Activated gamma-delta T cell treated with anti-CD3 and anti-CD28 coated beads, Interleukin-2, amount 50 U/mL, for 16 hours (primary cell): ENCODE data around the gene SPATA13.
"Not testable (repeated sequence)": the region's sequence is repeated elsewhere in the genome, so short reads cannot be mapped to it uniquely, and the experiment has no call there.

Experiments used
- DNase-seq: peaks from one replicate; pipeline ENCODE4 v3.0.0-alpha.2; 2020; ENCODE audit warnings: low read depth

Gene SPATA13

DNA sequence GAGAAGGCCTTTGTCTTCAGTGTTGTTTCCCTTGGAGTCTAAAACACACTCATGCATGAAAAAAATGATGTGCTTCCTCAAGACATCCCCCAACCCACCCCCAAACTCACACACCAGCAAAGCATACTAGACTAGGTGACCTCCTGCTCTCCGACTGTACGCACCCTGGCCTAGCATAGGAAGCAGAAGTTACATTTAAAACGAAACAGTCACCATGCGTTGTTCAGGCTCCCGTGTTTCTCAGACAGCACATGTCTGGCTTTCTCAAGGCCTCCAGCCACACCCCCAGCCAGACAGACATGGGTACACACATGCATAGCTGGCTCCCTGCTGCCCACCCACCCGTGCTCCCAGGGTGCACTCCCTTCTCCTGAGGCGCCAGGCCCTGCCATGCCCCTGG lies 120.2 kb downstream of the SPATA13 start:
- no peak for DNase-seq

GRCh38 chr13:24281188-24282008 lies 120.9 kb downstream of the SPATA13 start:
- no peak for DNase-seq

DNA sequence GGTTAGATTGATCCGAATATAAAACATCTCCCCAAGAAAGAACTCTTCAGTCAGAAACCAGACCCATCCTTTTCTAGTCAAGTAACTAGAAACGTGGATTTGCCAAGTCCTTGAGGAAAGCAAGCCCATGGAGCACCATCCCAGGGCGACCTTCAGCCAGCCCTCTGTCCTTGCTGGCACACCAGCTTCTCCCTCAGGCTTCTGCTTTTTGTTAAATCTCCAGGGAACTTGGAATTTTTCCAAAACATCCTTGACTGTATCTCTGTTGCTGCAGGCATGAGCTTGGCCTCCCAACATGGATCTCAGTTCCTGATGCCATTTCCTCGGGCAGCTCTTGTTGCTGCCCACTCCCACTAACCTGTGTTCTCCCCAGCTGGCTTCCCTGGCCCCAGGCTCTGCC lies 121.7 kb downstream of the SPATA13 start:
- no peak for DNase-seq

- no peak for DNase-seq
Observed at GRCh38 chr13:24284889-24285565, 124.5 kb downstream of the SPATA13 start.

GRCh38 chr13:24286624-24287023 lies 126.1 kb downstream of the SPATA13 start:
- DNase-seq: no peak

DNA sequence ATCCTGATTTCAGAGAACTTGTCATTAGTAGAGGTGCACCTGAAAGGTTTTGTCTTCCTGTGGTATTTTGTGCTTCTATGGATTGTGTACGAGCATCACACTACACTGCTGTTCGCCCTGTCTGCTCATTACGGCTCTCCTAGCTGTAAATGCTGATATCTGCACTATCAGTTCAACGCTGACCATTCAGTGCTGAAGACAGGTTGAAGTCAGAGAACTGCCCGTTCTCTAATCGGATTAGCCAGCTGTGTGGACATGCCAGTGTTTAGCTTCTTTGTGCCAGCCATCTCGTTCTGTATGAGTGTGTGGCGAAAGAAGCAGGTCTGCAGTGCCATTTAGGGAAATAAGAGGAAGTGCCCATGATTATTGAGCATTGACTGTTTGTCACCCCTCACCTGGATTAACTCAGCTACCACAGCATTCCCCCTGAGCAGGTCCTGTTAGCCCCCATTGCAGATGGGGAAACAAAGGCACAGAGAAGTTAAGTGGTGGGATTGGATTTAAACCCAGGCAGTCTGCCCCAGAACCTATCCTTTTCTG lies 127.3 kb downstream of the SPATA13 start:
- no peak for DNase-seq

DNA sequence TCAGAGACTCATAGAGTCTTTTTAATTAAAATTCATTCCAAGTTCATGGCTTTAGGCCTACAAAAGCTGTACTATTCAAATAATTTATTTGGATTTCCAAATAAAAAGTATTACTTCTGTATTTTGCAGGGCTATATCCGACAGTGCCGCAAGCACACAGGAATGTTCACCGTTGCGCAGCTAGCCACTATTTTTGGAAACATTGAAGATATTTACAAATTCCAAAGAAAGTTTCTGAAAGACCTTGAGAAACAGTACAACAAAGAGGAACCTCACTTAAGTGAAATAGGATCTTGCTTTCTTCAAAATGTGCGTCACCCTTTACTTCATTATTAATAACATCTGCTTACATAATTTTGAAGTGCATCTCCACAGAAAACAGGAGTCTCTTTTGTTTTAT lies 128.3 kb downstream of the SPATA13 start:
- DNase-seq: no peak

GRCh38 chr13:24290280-24290932 lies 129.9 kb downstream of the SPATA13 start:
- no peak for DNase-seq

GRCh38 chr13:24292481-24292880 lies 132.0 kb downstream of the SPATA13 start:
- no peak for DNase-seq

DNA sequence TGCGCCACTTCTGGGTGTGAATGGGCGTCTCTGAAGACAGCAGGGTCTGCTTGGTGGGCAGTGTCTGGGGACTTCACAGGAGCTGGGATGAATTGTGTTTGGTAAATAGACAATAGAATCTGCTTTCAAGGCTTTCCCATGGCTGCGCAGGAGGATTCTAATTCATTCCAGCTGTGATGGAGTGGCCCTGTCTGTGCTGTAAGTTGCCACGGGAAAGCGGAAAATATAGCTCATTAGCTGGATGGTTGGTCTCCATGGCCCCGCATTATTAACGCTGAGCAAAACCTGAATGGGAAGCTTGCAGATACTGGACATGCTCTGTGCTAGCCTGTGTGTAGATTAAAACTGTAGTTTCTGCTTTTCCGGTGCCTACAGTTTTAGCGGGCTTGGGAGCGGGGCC lies 133.2 kb downstream of the SPATA13 start:
- no peak for DNase-seq

DNA sequence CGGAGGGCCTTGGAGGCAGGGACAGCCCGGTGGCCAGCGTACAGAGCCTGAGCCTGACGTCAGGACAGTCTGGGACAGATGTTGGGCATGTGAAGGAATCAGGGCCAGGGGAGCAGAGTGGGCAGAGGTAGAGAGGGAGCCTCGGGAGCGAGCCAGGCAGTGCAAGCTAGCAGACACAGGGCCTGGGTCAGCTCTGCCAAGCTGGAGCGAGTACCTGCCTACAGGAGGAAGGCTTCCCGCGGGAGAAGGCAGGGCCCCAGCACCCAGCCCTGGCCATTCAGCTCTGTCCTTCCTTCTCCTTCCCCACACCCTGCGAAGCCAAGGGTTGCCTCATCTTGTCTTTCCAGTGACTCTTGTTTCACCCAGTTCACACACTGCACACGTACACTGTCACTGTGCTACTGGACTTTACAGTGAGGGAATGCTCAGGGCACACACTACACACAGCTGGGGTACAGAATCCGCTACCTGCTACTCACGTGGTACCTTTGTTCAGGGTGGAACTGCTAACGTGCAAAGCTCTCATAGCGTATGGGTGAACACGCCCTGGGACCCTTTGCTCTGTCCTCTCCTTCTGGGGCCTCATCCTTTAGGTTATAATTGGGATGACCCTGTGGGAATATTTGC lies 139.1 kb downstream of the SPATA13 start:
- DNase-seq: no peak

DNA sequence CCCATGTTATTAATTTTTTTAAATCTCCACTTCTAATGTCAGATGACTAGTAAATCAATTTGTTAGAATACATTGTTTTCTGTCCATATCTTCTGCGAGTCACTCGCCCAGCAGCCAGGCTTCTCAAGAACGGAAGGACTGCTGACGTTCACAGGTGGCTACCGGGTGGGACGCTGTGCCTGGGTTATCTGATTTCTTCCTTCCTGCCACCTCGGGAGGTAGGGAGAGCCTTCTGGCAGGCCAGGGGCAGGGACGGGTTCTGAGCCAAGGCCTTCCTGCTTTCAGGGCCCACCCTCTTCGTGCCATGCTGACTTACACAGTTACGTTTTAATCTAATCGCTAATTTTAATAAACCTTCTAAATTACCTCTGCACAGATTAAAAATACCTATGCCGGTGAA lies 140.9 kb downstream of the SPATA13 start:
- DNase-seq: no peak

- DNase-seq: no peak
Observed at GRCh38 chr13:24301911-24302310, 141.4 kb downstream of the SPATA13 start.

GRCh38 chr13:24304620-24305019 lies 144.1 kb downstream of the SPATA13 start:
- no peak for DNase-seq

GRCh38 chr13:24306632-24307031 lies 146.1 kb downstream of the SPATA13 start:
- DNase-seq: no peak

DNA sequence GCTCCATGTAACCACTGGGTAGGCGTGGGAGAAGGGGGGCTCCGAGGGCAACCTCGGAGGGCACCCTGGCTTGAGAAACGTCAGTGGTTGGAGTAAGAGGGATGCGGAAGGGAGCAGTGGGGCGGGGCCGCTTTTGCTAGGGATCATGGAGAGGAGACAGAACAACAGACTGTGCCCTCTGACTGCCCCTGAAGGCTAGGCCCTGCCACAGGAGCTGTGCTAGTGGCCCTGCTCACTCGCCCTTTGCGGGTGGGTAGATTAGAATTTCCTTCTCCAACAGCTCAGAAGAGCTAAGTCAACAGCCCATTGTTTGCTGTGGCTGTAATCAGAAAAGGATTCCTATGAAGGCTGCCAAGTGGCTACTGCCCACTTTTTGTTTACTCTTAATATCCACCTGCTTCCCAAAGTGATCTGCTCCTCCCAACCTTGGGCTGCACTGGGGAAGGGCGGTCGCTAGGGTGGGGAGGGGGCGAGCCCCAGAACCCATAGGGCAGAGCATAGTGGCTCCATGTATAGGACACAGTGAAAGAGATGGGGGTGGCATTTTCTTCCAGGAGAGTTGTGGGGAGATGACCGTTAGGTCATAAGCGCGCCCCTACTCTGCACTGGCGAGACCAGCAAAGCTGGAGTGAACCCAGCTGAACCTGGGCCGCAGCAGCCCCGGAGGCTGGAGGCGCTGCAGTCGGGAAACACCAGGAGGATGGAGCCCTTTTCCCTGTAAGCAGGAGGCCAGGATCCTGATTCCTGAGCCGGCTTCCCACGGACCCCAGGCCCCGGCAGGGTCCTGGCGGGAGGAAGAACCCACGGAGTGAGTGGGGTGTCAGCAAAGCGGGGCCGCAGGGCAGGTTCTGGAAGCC lies 146.9 kb downstream of the SPATA13 start:
- no peak for DNase-seq

DNA sequence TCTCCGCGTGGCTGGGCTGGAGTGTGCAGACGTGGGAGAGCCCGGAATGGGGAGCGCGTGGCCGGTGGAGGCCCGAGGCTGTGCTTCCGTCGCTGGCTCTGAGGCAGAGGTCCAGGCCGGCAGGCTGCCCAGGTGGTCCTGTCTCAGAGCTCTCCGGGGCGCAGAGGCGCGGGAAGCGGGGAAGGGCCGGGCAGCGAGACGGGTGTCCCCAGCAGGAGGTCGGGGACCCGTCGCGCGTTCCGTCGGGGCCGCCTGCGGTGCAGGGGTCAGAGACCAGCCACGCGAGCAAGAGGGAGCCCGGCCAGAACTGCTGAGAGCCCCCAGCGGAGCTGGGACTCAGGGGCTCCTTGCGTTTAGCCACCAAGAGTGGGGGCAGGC lies 147.5 kb downstream of the SPATA13 start:
- DNase-seq: no peak

GRCh38 chr13:24308488-24309020 lies 148.0 kb downstream of the SPATA13 start:
- no peak for DNase-seq

DNA sequence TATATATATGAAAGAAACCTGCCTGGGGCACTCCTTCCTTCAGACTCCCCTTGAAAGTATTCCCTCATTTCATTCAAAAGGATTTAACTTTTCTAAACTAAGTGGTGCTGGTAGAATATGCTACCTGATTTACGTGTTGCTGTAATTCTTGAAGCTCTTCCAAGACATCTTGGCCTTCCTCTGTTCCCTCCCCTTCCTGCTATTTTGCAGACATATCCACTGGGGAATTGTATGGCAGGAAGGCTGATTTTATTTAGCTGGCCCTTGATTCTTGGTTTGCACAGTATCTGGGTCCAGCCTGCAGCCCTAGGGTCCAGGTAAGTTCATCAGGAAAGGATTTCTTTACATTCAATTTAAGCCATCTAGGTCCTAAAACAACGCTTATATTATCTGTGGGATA lies 148.8 kb downstream of the SPATA13 start, which contains the start of gene C1QTNF9:
TSS of gene C1QTNF9 (plus strand) at position 281 of the 400 bp plus-strand sequence. CDS start 6,424 bp downstream, outside the sequence.
- not testable (repeated sequence) for DNase-seq

DNA sequence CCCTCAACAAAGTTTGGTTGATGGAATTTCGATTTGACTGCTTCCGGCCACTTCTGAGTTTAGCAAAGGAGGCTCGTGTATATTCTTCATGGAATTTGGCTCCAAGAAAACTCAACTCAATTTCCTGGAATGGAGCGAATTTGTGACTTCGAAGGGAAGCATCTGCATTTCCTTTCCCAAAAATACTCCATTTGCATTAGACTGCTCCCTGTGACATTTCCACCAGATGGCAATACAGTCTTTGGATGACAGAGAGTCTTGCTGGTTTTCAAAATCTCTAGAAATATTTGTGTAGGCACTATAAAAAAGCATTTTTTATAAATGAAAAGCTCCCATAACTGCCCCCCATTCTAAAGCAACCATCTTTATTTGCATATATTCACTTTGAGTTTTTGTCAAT lies 152.9 kb downstream of the SPATA13 start:
- DNase-seq: no peak

DNA sequence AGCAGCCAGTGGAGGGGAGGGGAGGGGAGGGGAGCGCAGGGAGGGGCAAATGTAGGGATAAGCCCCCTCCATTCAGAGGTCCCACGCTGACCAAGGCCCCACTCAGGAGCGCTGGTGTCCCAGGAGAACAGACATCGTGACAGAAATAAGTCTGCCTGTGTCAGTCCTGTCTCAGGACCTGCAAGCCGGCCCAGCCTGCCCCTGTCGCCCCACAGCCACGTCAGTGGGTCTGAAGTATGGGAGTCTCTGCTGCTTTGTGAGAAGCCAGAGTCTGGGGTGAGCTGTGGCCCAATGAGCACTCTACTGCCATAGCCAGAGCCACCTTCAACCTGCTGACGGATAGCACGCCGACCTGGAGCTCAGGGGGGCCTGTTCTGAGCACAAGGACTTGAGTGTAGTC lies 157.3 kb downstream of the SPATA13 start:
- not testable (repeated sequence) for DNase-seq
